GM23338 (cell line): ENCODE data around the gene TYMP.

Experiments
- CTCF ChIP-seq, 2 experiments: fragments of 200-600 bp in 1 of 2; sonication (generic) in 1 of 2; conservative IDR thresholded peaks; 2 replicates each; pipeline versions ENCODE4 v1.5.1 to v1.6.1; 2016 to 2017; ENCODE audit warnings: antibody characterized with exemption in 2 of 2, low read depth in 2 of 2, mild to moderate bottlenecking in 2 of 2, moderate library complexity in 1 of 2
- EZH2 ChIP-seq: fragments of 200-600 bp; sonication (generic); IDR thresholded peaks from one replicate; pipeline ENCODE4 v1.8.0; 2017; ENCODE audit warnings: antibody characterized with exemption, mild to moderate bottlenecking, low read depth; ENCODE audit not compliant: unreplicated experiment
- EZH2phosphoT487 ChIP-seq: fragments of 200-600 bp; sonication (generic); IDR thresholded peaks from one replicate; pipeline ENCODE4 v1.8.1; 2018; ENCODE audit warnings: antibody characterized with exemption; ENCODE audit not compliant: unreplicated experiment
- JUNB ChIP-seq: IDR thresholded peaks from one replicate; pipeline ENCODE4 v1.6.1; 2016; ENCODE audit warnings: antibody characterized with exemption; ENCODE audit not compliant: unreplicated experiment
- NANOG ChIP-seq: IDR thresholded peaks from 2 replicates; pipeline ENCODE4 v1.6.1; 2016; ENCODE audit warnings: antibody characterized with exemption, borderline replicate concordance
- POLR2AphosphoS5 ChIP-seq: IDR thresholded peaks from 2 replicates; pipeline ENCODE4 v1.6.1; 2016; ENCODE audit warnings: antibody characterized with exemption, low read depth
- REST ChIP-seq: IDR thresholded peaks from one replicate; pipeline ENCODE4 v1.6.1; 2018; ENCODE audit warnings: antibody characterized with exemption; ENCODE audit not compliant: unreplicated experiment

GRCh38 chr22:50574383-50574755 is 44.6 kb upstream of the TYMP start:
- TF ChIP-seq CTCF (conservative IDR thresholded peaks at IDR 0.05; ENCODE audit: low read depth in 2 of 2) (no peak), NANOG (no peak), EZH2phosphoT487 (no peak), REST (no peak), POLR2AphosphoS5 (no peak), EZH2 (no peak), JUNB (no peak)
